Hepatocyte (in vitro differentiated cells): Measurements from ENCODE around the gene NUCB1.

ENCODE experiments used
- CTCF ChIP-seq: fragments of 200-600 bp; sonication (generic); IDR thresholded peaks from 2 replicates; pipeline ENCODE4 v1.5.1; 2016; ENCODE audit warnings: antibody characterized with exemption, mild to moderate bottlenecking; ENCODE audit not compliant: poor library complexity
- EZH2 ChIP-seq: fragments of 200-600 bp; sonication (generic); IDR thresholded peaks from 2 replicates; pipeline ENCODE4 v1.6.1; 2016; ENCODE audit warnings: antibody characterized with exemption, mild to moderate bottlenecking, borderline replicate concordance
- EZH2phosphoT487 ChIP-seq: fragments of 200-600 bp; sonication (generic); IDR thresholded peaks from one replicate; pipeline ENCODE4 v1.6.1; 2018; ENCODE audit warnings: antibody characterized with exemption, mild to moderate bottlenecking, low read depth, moderate library complexity; ENCODE audit not compliant: unreplicated experiment, severe bottlenecking

GRCh38 chr19:48953990-48954594 is 54.0 kb downstream of the NUCB1 start:
- TF ChIP-seq CTCF (no peak), EZH2 (no peak), EZH2phosphoT487 (no peak)
